Hematopoietic multipotent progenitor cell treated with erythropoietin and hydrocortisone succinate and interleukin-3 and kit ligand, for 6 days (in vitro differentiated cells): ENCODE results near the gene NEK10.
A peak's percentile ranks its signal among the peaks of the same experiment; 100 is the strongest.
"Not testable (repeated sequence)": the region's sequence is repeated elsewhere in the genome, so short reads cannot be mapped to it uniquely, and the experiment has no call there.

Experiments
- DNase-seq: peaks from one replicate; pipeline ENCODE4 v3.0.0-alpha.2; 2015

The NEK10 gene

DNA sequence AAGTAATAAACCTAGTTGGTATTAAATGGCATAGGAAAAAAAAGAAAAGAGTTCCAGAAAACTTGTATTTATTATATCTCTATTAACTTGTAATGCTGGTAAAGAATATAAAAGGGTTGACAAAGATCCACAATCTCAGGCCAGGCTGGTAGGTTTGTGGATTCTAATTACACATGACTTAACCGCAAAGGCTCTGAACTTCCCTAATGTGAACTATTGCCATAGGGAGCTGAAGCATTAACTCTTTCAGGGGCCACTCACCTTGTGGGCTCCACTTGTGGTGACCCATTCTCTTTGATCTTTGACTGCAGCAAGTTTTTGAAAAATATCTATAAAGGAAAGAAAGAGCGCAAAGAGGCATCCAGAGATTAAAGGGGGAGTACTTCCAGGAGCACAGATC, 58.5 kb downstream of the NEK10 start:
- peak; percentile 45 for DNase-seq

DNA sequence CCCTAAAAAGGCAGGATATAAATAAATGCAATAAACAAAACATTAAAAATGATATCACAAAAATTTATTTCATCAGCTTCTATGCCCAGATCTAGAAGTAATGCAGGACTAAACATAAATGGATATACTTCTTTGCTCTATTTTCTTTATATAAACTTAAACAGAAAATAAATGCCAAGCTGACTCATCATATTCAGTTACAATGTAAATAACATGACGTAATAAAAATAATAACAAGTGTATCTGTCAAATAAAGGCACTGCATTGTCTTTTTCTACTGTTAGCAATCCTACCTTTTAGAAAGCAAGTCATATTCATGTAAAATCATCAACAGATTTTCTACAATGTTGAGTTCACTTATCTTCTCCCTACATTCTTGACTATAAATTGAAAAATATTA, 61.6 kb downstream of the NEK10 start:
- no peak for DNase-seq

DNA sequence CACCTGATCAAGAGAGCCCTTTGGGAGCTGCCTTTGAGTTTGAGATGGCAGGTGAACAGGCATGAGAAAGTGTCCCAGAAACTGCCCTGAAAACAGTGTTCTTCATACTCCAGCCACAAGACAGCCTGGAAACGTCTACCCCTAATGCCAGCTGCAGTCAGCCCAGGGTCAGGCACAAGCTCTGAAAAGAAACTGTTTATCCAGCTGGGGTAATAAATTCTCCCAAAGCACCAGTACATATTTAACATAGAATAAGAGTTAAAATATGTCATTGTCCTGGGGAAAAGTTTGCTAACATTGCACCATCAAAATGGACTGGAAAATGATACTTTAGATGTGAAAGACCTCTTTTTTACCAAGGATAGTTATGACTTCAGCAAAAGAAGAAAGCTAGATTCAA, 66.3 kb downstream of the NEK10 start:
- no peak for DNase-seq

DNA sequence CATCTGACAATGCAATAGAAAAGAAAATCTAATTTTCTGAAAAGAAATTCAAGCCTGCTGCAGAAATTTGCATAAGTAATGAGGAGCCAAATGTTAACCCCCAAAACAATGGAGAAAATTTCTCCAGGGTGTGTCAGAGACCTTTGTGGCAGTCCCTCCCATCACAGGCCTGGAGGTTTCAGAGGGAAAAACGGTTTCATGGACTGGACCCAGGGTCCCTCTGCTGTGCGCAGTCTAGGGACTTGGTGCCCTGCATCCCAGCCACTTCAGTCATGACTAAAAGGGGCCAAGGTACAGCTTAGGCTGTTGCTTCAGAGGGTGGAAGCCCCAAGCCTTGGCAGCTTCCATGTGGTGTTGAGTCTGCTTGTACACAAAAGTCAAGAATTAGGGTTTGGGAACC, 70.2 kb downstream of the NEK10 start:
- not testable (repeated sequence) for DNase-seq

DNA sequence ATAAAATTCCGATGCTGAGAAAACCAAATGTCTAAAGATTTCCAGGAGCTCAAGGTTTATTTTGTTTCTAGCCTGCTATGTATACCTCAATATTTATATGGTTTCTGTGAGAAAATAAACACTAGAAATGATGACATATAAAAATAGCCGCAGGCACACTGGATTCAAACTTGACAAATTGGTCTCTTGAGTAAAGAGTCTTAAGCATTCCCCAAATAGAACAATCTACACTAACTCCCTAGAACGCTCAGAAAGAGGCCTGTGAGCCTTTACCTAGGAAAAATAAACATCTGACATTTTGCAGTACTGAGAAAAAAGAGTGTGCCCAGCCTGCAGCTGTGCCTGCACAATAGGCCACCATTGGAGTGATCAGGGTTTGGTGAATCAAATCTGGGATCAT, 75.2 kb downstream of the NEK10 start:
- DNase-seq, result no peak

DNA sequence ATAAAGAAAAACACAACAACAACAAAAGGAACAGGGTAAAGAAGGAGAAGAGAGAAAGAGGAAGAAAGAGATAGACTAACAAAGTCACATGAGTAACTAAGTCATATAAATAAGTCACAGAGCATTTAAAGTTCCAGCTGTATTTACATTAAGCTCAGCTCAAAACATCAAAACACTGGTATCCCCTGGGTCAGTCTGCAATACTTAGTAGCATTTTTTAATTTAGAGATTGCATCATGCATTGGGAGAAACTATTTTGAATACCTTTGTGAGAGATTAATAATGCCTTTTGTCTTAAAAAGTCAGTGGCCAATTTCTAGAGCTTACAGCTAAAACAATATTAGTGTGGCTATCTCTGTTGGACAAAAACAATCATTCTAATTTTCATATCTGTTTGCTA, 78.4 kb downstream of the NEK10 start:
- no peak for DNase-seq

DNA sequence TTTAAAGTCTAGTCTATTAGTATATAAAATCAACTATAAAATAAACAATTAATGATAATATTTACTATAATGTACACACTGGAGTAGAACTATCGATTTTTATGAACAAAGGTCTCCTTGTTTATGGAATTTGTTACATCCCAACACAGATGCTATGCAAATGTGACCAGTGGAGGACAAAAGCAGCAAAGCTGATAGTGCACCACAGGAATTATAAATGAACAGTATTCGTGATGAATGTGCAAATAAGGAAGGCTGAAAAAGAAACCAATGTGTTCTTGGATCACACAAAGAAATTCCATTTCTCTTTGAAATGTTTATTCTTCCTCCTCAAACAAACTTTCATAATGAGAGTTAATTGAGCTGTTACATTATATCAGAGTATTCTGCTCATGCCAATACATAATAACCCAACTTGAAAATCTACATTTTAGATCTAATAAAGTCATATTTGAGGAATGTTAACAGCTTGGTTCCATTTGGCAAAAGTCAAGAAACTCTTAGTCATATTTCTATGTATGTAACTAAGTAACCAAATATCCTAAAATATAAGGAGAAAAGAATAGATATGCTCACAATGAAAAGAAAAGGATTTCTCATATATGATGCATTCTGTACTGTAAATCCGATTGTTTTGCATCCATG, 79.3 kb downstream of the NEK10 start:
- no peak for DNase-seq

DNA sequence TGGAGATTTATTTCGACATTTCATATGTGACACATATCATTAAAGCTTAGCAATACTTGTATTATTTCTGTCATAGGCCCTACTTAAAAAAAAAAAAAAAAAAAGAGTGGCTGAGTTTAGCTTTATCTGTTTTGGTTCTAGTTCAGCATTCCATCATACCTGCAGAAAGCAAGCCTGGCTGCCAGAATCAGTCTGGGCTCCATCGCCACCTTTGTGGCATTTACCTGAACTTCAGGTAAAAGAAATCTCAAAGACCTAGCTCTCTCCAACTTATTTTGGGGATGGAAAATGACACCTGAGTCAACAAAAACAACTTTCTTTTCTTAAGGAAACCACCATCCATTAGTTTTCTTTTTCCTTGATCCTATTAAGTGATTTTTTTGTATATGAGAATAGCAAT, 82.1 kb downstream of the NEK10 start:
- no peak for DNase-seq

DNA sequence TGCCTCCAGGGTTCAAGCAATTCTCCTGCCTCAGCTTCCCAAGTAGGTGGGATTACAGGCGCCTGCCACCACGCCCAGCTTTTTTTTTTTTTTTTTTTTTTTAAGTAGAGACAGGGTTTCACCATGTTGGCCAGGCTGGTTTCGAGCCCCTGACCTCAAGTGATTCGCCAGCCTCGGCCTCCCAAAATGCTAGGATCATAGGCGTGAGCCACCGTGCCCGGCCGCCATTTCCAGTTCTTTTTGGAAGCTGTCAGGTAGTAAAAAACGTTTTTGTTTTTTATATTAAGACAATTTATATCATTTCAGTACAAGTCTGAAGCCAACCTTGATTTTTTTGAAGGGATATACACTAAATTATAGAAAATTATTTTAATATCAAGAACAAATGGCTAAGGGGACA, 82.7 kb downstream of the NEK10 start:
- not testable (repeated sequence) for DNase-seq

DNA sequence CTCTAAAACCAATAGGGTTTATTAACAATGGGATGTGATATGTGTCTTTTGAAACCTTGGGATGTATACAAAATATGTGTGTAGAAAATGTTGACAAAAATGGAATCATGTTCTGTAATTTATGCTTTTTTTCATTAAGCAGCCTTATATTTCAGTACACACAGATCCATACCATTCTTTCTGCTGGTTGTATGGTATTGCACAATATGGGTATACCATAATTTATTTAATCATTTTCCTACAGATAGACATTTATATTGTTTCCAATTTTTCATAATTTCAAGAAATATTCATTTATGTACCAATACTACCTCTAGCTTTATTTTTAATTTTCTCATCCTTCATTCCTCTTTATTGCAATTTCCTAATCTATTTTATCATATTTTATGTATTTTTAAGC, 83.5 kb downstream of the NEK10 start:
- DNase-seq, result no peak

DNA sequence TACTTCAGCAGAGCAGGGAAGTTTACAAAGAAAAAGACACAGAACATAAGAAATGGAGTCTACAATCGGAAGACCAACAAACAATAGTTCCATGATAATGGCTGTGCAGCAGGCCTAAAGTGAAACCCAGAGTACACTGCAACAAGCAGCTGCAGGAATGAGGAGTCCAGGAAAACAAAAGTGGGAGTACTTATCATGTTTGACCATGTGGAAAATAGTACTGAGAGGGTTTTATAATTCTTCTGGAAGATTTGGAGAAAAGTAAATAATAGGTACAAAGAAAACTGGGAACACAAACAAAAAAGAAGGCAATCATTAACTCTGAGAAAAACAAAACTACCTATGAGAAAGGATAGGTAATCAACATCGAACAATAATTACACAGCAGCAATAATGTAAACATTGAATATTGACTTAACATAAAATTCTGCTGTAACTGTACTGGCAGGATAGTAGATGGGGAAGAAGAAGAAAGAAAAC, 87.5 kb downstream of the NEK10 start:
- DNase-seq, result no peak

DNA sequence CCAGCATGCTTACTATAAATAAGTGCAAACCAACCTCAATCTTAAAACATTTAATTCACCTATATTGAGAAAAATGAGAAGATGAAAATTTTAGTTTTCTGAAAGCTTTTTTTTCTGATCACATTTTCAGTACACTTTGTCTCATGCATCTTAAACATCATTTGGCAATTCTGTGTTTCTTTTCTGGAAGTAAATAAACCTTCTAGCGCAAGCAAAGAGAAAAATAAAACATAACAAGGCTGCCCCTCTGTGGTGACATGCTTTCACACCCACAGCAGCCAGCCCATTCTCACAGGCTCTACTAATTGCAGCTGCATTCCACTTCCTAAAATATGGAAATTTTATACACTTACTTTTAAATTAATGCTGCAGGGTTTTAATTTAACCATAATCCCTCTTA, 90.1 kb downstream of the NEK10 start:
- no peak for DNase-seq

DNA sequence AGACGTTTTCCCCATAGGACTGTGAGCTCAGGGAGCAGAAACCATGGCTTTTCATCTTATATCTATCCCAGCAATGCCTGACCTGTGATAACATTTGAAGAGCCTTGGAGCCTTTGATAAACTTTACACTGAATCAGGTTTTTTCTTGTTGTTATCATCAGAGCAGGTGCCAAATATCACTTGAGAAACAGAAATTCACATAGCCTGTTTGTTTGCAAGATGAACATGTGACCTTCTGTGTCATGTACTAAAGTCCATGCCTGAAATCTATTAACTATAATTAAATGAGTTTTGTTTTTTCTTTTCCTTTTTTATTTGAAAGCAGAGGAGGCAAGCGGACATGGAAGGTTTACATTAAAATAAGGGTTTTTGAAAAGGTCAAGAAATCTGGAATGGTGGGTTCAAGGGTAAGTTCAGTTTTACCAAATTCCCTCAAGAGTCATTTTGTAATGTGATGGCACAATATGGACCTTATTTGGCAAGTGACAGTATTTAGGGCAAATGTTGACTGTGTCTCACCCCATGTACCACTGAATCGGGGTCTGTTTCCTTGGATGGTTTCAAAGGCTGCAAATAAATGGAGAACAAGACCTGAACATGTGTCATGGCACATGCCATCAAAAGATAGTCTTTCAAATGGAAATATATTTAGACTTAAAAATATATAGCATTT, 90.7 kb downstream of the NEK10 start:
- no peak for DNase-seq

DNA sequence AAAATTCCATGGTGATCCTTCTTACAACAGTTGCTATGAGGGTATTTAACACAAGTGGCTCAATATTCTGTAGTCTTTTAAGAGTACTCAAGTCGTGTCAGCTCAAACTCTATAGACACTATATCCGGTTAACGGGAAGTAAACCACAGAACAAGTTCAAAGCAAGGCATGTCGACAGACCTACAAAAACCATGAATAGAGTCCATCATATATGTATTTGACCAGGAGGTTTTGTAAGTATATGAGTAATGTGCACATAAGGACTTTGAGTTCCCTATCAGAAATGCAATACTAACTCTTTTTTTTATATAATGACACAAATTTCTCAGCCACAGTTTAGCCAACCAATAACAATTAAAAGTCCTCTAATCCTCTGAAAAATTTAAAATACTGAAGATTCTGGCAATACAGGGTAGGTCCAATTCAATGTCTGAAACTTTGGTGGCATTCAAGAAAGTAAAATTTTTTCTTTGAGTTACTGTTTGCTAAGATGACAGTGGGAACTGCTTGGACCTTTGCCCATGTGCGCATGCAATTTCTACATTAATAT, 93.7 kb downstream of the NEK10 start:
- no peak for DNase-seq

DNA sequence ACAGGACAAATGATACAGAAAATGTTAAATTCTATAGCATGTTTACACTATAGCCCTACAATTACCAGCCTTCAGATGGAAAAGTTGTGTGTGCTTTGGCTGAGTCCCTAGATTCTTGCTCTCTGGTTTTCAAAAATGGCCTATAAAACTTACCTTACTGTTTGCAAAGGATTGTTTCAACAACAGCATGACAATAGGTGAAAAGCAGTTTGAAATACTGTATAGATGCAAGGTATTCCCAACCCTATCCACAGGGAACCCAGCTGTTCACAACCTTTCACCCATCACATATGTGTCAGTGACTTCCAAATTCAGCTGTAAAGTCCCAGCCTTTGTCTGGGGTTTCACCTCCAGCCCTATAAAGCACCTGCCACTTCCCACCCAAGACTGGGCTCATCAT, 97.3 kb downstream of the NEK10 start:
- no peak for DNase-seq

DNA sequence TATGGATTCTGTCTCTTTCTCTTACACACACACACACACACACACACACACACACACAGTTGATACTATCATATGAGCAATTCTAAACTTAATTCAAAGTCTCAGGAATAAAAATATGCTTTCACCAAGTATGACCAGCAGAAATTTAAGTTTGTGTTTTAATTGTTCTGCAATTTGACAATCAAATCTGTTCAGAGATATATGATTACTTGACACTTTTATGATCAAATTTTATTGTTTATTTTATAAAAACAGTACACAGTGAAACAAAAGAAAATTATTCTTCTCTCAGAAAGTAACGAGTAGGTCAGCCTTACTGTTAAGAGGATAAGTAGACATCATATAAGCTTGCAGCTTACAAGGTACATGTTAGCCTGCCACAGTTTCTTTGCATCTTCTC, 114.3 kb downstream of the NEK10 start:
- no peak for DNase-seq

DNA sequence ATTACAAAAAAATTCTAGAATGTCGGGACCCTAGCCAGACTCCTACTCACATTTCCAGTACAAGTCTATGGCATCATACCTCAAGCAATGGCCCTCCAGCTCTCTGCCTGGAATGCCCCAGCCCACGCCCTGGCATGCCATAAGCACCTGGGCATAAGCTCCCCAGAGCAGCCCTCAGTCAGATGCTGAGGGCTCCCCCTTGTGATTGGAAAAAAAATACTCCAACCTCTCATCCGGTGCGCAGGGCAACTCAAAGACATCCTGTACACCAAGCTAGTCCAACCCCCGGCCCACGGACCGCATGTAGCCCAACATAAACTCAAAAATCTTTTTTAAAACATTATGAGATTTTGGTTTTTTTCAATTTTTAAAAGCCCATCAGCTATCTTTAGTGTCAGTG, 115.4 kb downstream of the NEK10 start:
- DNase-seq, result peak; percentile 38

DNA sequence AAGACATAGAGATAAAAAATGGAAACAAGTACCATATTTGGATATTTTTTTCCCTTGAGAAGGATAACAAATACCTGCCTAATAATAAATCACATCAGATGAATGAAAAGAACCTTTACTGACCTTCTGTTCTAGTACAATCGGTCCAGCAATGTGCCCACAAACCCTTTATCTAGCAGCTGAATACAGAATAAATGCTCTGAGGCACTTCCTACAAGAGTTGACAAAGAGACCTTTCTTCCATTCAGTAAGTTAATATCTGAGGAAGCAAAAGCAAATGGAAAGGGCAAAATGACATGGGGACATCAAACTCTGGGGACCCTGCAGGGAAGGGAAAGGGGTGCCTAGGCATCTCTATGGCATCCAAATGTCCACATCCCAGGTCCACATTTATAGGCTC, 115.8 kb downstream of the NEK10 start:
- no peak for DNase-seq

DNA sequence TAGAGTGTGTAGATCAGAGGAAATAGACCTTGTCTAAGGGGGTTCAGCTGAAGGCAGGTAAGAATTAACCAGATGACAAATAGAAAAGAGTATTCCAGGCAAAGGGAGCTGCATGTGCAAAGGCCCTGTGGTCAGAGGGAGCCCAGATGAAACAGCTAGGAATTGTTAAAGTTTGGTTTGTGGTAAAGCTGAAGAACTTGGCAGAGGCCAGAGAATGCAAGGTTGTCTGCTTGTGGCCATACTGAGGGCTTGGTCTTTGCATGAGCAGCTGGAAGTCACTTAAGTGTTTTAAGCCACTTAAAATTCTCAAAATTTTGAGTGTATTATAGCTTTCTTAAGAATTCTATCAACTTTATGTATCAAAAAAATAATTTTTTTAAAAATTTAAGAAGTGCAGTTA, 116.5 kb downstream of the NEK10 start:
- DNase-seq, result no peak

DNA sequence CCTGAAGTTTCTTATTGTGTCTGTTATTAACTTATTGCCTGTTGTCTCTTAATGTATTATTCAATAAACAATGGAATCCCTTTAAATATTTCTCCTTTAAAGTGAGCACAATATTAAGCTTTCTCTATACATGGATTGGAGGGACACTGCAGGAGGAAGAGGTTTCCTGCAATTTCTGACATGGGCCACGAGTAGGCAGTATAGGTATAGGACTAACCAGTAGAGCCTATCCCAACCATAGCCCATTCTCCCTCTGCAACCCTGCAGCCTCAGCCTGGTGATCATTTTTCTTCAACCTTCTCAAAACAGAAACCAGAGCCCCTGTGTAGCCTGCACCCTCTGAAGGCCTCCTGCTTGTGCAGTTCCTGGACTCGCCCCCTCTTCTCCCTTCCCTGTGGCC, 124.8 kb downstream of the NEK10 start:
- no peak for DNase-seq

DNA sequence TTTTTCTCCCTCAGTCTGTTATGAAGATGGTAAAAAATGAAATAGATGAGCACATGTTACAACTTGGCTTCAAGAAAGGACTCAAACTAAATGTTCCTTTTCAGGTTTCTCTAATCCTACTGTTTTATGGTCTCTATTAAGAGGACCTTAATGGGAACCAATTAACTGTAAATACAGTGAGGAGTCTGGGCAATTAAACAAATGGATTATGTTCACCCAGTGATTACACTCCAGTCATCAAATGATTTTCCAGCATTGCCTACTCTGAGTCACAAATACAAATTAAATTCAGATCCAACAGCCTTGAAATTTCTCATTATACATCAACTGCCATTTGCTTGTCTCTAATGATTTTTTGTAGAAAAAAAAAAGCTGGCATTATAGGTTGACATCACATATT, 129.2 kb downstream of the NEK10 start:
- DNase-seq, result no peak

DNA sequence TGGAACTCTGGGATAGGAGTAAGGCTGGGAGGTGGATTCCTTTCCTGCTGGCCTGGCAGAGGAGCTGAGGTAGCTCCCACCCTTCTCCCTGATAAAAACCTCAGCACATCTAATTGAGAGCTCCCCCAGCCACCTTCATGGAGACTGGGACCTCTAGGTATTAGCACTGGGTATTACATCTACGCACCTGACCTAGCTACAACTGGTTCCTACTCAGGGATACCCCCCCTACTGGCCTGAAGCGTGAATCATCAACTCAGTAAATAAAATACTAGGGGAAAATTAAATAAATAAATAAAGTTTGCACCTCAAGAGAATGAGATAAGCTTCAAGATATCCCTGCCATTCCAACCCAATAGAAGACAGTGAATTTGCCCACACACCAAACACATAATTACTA, 140.4 kb downstream of the NEK10 start:
- no peak for DNase-seq

DNA sequence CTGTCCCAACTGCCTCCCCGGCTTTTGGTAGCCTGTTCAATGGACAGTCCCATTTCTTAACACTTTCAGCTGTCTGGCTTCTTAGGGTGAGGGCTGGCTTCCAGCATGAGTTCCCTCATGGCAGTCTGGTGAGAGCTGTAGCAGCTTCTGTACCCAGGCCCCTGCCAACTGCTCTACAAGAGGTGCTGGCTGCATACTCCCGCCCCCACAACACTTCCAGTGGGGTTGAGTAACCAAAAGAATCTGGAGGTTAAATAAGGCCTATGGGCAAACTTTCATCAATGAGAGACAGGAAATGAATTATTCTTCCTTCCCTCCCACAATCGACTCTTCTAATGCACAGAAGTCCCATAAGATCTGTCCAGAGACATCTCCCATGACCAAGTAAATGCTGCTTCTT, 145.0 kb downstream of the NEK10 start:
- no peak for DNase-seq

DNA sequence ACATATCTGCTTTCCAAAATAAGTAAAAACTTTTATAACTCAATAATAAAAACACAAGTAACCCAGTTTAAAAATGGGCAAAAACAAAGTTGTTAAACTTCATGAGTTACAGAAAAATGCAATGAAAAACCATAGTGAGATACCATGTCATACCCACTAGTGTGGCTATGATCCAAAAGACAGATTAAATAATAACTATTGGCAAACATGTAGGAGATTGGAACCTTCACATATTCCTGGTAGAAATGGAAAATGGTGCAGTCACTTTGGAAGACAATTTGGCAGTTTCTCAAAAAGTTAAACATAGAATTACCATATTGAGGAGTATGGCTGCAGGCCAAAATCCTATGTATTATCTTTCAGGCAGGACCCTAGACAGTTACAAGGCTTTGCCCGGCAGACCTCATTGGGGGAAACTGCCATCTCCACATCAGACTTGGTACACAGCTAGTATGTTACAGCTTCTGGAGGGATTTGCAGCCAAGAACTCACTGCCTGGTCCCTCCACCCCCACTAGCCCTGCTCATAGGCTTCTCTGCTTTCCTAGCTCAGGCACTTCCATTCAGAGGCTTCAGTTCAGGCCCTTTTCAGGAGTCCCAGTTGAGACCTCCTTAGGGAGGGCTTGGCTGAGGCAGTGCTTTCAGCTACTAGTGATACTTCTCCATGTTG, 147.8 kb downstream of the NEK10 start:
- DNase-seq, result no peak
